Heart left ventricle (tissue), 13 donors: ENCODE results near the gene SULF2.

Experiments
- CTCF ChIP-seq, 12 donors: fragments of 200-600 bp; sonication (generic) in 4 of 12; IDR thresholded peaks; one replicate each; pipeline versions ENCODE4 v1.5.0 to v1.8.0; 2018 to 2022; ENCODE audit warnings: antibody characterized with exemption in 12 of 12, mild to moderate bottlenecking in 5 of 12
- POLR2A ChIP-seq, 2 donors: fragments of 450-650 bp; IDR thresholded peaks; one replicate each; pipeline ENCODE4 v1.6.1; 2017; ENCODE audit warnings: antibody characterized with exemption in 2 of 2, mild to moderate bottlenecking in 2 of 2, moderate library complexity in 2 of 2
- donor health status: ischemic (EF 13 %, LVEDD 7.1; RV severe dilation, severe dysfunction).
- donor health status: DM: no; HTN: yes; CAD: no.
- donor health status: DM: no; HTN: no; CAD: no.
- donor health status: ischemic (EF 25% LVEDD 6.9; RV normal size, moderate dysfunction).
- donor health status: ischemic (EF 25% LVEDD 5.7; RV mildly dilated, moderate dysfunction).
- donor health status: ischemic (EF 35%, LVEDD 5.7; RV mildly dilated, moderate dysfunction).
- donor health status: nonischemic (EF 11% LVEDD 7.7; RV severe dilation, severe dysfunction).
- donor health status: DM: yes; HTN: yes; CAD: no.
- donor health status: PGD.
- donor health status: ischemic (EF 29% LVEDD 5.4; RV normal size, mild dysfunction).
- donor health status: nonischemic (EF 23%, LVEDD 6.1; RV moderate dilation, normal function).

GRCh38 chr20:47618479-47618878, 166.8 kb downstream of the SULF2 start:
- no peak for TF ChIP-seq CTCF (IDR thresholded peaks at IDR 0.05)
- TF ChIP-seq POLR2A (IDR thresholded peaks at IDR 0.05), result no peak
